Osteoblast (primary cell): ENCODE data around the gene C15orf39. TPM values are rescaled to one million over a fixed set of nuclear protein-coding genes. Genes with fewer than 3 reads are reported as not detected.

ENCODE experiments used
- DNase-seq: peaks from one replicate; pipeline ENCODE4 v3.0.0; 2011; ENCODE audit warnings: low spot score, mixed read lengths; ENCODE audit not compliant: insufficient read length; ENCODE audit errors: missing footprints
- H2AFZ ChIP-seq: 2 replicates; pipeline ENCODE4 v1.6.0; 2011; ENCODE audit warnings: mild to moderate bottlenecking, low read length
- H3K27ac ChIP-seq: 2 replicates; pipeline ENCODE4 v1.5.1; 2011; ENCODE audit warnings: mild to moderate bottlenecking, low read depth, low read length, moderate library complexity
- H3K27me3 ChIP-seq: 2 replicates; pipeline ENCODE4 v1.6.0; 2012; ENCODE audit warnings: mild to moderate bottlenecking, control low read depth, inconsistent platforms, low read length, moderate library complexity; ENCODE audit not compliant: insufficient read depth
- H3K36me3 ChIP-seq: 2 replicates; pipeline ENCODE4 v1.5.1; 2011; ENCODE audit warnings: mild to moderate bottlenecking, low read length, control low read depth, moderate library complexity; ENCODE audit not compliant: insufficient read depth
- H3K4me1 ChIP-seq: 2 replicates; pipeline ENCODE4 v1.5.1; 2011; ENCODE audit warnings: mild to moderate bottlenecking, low read length, control low read depth, moderate library complexity; ENCODE audit not compliant: insufficient read depth
- H3K4me2 ChIP-seq: 2 replicates; pipeline ENCODE4 v1.6.0; 2011; ENCODE audit warnings: mild to moderate bottlenecking, low read length; ENCODE audit not compliant: insufficient read depth
- H3K4me3 ChIP-seq: fragments of 200-600 bp; sonication (generic); 3 replicates; pipeline ENCODE4 v1.5.1; 2012; ENCODE audit warnings: mild to moderate bottlenecking, low read length, inconsistent platforms; ENCODE audit not compliant: insufficient read depth
- H3K79me2 ChIP-seq: 2 replicates; pipeline ENCODE4 v1.6.0; 2012; ENCODE audit warnings: mild to moderate bottlenecking, low read length, control low read depth, inconsistent platforms; ENCODE audit not compliant: insufficient read depth
- H3K9me3 ChIP-seq: 2 replicates; pipeline ENCODE4 v1.5.1; 2011; ENCODE audit warnings: low read depth, low read length, control low read depth
- H4K20me1 ChIP-seq: 2 replicates; pipeline ENCODE4 v1.6.0; 2012; ENCODE audit warnings: mild to moderate bottlenecking, low read length, control low read depth; ENCODE audit not compliant: insufficient read depth
- total RNA-seq: library from RNA; depleted of rRNA; stranded (reverse); fragments of >200 nt; gene quantifications from 2 replicates; pipeline ENCODE4 v1.2.3, GENCODE V29; 2012
- TF ChIP-seq, protein P1 (sequence below): IDR thresholded peaks from 2 replicates; pipeline ENCODE4 v1.5.1; 2011; ENCODE audit warnings: mild to moderate bottlenecking, low read depth, low read length, moderate library complexity; ENCODE audit errors: extremely low read depth

The C15orf39 gene
- total RNA-seq, 1 donor = 6.5 TPM

DNA sequence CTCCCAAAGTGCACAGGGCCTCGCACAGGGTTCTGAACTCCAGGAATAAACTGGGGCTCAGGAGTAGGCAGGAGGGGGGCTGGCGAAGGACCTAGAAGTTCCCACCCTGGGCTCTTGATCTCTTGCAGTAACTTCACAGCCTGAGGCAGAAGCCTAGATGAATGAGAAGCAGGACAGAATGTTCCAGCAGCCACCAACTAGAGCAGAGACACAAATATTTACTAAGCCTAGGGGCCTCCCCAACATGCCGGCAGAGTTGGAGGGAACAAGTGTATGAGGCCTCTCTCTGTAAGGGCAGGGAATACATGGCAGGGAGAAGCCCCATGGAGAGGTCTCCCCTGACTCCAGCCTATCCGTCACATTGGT, 25.3 kb upstream of the C15orf39 start:
- no peak overlapping the region for H3K27ac ChIP-seq
- no peak for DNase-seq
- H3K4me1 ChIP-seq = peaks cover 17% of the 10 kb centered on the region
- H4K20me1 ChIP-seq = peaks cover 3% of the 10 kb centered on the region
- no peak overlapping the region for H3K4me2 ChIP-seq
- no peaks in the 10 kb centered on the region for H3K36me3 ChIP-seq
- TF ChIP-seq, protein P1, sequence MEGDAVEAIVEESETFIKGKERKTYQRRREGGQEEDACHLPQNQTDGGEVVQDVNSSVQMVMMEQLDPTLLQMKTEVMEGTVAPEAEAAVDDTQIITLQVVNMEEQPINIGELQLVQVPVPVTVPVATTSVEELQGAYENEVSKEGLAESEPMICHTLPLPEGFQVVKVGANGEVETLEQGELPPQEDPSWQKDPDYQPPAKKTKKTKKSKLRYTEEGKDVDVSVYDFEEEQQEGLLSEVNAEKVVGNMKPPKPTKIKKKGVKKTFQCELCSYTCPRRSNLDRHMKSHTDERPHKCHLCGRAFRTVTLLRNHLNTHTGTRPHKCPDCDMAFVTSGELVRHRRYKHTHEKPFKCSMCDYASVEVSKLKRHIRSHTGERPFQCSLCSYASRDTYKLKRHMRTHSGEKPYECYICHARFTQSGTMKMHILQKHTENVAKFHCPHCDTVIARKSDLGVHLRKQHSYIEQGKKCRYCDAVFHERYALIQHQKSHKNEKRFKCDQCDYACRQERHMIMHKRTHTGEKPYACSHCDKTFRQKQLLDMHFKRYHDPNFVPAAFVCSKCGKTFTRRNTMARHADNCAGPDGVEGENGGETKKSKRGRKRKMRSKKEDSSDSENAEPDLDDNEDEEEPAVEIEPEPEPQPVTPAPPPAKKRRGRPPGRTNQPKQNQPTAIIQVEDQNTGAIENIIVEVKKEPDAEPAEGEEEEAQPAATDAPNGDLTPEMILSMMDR = no peak
- H3K79me2 ChIP-seq = no peaks in the 10 kb centered on the region
- H3K4me3 ChIP-seq = no peak overlapping the region
- H3K27me3 ChIP-seq = no peaks in the 10 kb centered on the region
- H3K9me3 ChIP-seq = no peaks in the 10 kb centered on the region
- H2AFZ ChIP-seq = no peak overlapping the region

DNA sequence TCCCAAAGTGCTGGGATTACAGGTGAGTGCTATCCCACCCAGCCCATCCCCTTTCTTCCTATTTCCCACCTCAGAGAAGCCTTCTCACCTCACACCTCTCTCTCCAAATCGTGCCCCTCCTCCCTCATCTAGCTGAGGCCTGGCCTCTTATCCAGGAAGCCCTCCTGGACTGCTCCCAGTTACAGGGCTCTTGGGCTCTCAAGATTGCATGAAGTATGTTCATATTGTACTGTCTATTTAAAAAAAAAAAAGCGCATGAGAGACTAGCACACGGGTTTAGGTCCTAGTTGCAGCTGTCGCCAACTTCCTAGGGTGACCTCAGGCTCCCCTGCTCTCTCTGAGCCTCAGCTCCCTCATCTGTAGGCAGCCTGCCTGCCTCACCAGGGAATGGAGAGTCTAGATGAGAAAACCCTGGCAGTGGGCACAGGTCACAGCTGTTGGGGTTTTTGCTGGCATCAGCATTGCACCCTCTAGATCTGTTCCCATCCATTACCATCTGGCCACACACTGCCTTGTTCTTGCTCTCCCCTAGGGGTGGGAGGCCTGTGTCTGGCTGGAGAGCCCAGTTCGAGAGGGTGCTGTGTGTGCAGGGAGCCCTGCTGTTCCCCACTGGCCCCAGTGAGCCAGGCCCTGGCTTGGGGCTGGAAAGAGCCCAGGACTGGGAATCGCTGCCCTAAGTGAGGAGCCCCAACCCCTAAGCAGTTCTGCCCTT, 24.2 kb upstream of the C15orf39 start:
- Histone ChIP-seq H3K4me2 (no peak overlapping the region), H3K4me1 (peaks cover 17% of the 10 kb centered on the region), H3K27me3 (no peaks in the 10 kb centered on the region), H3K36me3 (no peaks in the 10 kb centered on the region), H3K27ac (no peak overlapping the region), H4K20me1 (peaks cover 3% of the 10 kb centered on the region), H3K4me3 (no peak overlapping the region), H3K9me3 (no peaks in the 10 kb centered on the region), H2AFZ (no peak overlapping the region), H3K79me2 (no peaks in the 10 kb centered on the region)
- DNase-seq = no peak
- TF ChIP-seq, protein P1 = no peak

DNA sequence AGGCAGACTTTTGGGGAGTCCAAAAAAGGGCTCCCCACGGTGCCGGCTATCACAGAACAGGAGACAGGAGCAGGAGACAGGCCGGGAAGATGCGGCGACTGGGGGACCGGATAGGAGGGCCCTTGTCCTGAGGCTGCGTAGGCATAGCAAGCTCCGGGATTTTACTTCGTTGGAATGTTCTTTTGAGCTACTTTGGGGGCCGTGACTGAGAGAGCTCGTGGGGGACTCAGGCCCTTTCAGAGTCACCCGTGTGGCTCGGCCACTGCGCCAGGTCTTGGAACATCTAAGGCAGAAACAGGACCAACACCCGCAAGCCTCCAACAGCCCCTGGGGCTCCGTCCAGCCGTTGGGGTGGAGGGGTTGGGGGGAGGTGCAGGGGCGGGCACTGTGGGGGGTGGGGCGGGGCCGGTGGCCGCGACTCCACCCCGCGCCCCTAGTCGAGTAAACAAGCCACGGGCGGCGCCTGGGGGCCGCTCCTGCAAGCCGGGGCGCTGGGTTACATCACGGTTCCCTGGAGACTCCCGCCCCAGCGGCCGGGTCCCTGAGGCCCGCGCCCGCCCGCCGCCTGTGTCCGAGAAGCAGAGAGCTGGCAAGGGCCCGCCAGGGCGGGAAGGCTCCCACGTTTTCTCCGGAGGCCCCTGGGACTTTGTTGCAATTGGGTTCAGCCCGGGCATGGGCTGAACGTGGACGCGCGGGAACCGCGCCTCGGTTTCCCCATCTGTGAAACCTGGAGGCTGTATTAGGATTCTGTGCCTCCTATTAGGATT, 23.3 kb upstream of the C15orf39 start:
- no peaks in the 10 kb centered on the region for H3K27me3 ChIP-seq
- peaks cover 3% of the 10 kb centered on the region for H4K20me1 ChIP-seq
- DNase-seq = peak; percentile 67
- H3K4me1 ChIP-seq = peaks cover 17% of the 10 kb centered on the region
- no peaks in the 10 kb centered on the region for H3K36me3 ChIP-seq
- H2AFZ ChIP-seq = no peak overlapping the region
- no peak overlapping the region for H3K4me3 ChIP-seq
- no peak overlapping the region for H3K27ac ChIP-seq
- H3K4me2 ChIP-seq = no peak overlapping the region
- no peaks in the 10 kb centered on the region for H3K79me2 ChIP-seq
- no peaks in the 10 kb centered on the region for H3K9me3 ChIP-seq
- TF ChIP-seq, protein P1 = no peak
